C4-2B (cell line): ENCODE data around the gene IFNL4.

ENCODE experiments used
- H3K27ac ChIP-seq: fragments of 450-650 bp; 2 replicates; pipeline ENCODE4 v1.5.1; 2017
- ZFX ChIP-seq: fragments of 450-650 bp; IDR thresholded peaks from 2 replicates; pipeline ENCODE4 v1.6.1; 2017
- TF ChIP-seq, protein P1 (sequence below): fragments of 450-650 bp; conservative IDR thresholded peaks from 2 replicates; pipeline ENCODE4 v1.5.1; 2017; ENCODE audit warnings: mild to moderate bottlenecking

The IFNL4 gene

GRCh38 chr19:39248806-39249205 lies at the start of gene IFNL4:
TSS of gene IFNL4 (minus strand) at chr19:39248856.
- no peak for TF ChIP-seq ZFX
- TF ChIP-seq, protein P1, sequence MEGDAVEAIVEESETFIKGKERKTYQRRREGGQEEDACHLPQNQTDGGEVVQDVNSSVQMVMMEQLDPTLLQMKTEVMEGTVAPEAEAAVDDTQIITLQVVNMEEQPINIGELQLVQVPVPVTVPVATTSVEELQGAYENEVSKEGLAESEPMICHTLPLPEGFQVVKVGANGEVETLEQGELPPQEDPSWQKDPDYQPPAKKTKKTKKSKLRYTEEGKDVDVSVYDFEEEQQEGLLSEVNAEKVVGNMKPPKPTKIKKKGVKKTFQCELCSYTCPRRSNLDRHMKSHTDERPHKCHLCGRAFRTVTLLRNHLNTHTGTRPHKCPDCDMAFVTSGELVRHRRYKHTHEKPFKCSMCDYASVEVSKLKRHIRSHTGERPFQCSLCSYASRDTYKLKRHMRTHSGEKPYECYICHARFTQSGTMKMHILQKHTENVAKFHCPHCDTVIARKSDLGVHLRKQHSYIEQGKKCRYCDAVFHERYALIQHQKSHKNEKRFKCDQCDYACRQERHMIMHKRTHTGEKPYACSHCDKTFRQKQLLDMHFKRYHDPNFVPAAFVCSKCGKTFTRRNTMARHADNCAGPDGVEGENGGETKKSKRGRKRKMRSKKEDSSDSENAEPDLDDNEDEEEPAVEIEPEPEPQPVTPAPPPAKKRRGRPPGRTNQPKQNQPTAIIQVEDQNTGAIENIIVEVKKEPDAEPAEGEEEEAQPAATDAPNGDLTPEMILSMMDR: no peak
- H3K27ac ChIP-seq: no peak within 1 kb of the TSS

GRCh38 chr19:39297931-39298634 lies 49.4 kb upstream of the IFNL4 start:
- no peak for TF ChIP-seq ZFX
- TF ChIP-seq, protein P1: no peak
- no peak overlapping the region for H3K27ac ChIP-seq

DNA sequence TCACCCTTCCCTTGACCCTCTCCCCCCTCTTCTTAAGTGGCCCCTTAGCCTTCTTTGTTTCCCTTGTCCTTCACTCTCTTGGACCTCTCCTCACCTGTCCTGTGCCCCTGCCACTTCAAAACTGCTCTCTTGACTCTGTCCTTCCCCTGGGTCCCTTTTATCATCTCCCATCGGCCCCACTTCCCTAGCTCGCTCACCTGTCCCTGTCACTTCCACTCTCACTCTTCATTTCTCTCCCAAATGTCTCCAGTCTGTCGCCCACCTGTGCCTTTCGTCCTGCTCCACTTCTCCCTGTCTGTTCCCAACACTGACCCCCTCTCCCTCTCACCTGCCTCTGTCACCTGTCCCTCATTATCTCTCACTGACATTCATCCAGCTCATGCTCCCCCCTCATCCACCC lies 48.2 kb upstream of the IFNL4 start:
- H3K27ac ChIP-seq: no peak overlapping the region
- no peak for TF ChIP-seq ZFX
- TF ChIP-seq, protein P1: no peak

DNA sequence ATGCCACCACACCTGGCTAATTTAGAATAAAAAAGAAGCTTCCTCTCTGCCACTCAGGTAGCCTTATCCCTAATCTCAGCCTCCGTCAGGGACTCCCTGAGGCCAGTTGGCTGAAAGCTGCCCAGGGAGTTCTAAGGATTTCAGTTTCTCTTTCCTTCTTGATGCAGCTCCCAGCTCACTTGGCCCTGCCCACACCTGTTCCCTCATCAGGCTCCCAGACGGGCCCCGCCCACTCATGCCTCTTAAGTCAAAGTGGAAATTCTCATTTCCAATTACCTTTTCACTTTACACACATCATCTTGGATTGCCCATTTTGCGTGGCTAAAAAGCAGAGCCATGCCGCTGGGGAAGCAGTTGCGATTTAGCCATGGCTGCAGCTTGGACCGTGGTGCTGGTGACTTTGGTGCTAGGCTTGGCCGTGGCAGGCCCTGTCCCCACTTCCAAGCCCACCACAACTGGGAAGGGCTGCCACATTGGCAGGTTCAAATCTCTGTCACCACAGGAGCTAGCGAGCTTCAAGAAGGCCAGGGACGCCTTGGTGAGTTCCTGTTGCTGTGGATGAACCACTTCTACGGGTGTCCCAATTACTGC lies 47.5 kb upstream of the IFNL4 start, which contains the start of gene IFNL1:
Gene IFNL1 (plus strand): TSS at position 353 of the 591 bp plus-strand sequence. CDS start 15 bp downstream, at position 368.
- no peak within 1 kb of the TSS for H3K27ac ChIP-seq
- TF ChIP-seq ZFX: no peak
- TF ChIP-seq, protein P1: no peak

DNA sequence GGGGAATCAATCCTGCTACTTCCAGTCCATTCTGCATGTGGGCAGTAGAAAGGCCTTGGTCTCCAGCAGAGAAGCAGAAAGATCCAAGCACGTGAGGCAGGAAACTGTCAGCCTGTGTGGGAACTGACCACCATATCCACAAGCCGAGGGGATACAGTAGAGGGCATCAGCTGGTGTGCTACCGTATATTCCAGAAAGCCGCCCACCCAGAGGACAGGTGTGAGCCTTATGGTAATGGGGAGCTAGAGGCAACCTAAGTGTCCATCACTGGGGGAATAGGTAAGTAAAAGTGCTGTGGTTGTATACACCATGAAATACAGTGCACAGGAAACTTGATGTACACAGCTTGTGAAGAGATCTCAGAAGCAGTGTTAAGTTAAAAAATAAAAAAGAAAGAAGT lies 44.7 kb upstream of the IFNL4 start:
- no peak overlapping the region for H3K27ac ChIP-seq
- TF ChIP-seq, protein P1: no peak
- no peak for TF ChIP-seq ZFX

- no peak overlapping the region for H3K27ac ChIP-seq
- TF ChIP-seq, protein P1: no peak
- no peak for TF ChIP-seq ZFX
These were observed 35.4 kb upstream of the IFNL4 start for GRCh38 chr19:39284032-39284431.

GRCh38 chr19:39282021-39282420 lies 33.4 kb upstream of the IFNL4 start:
- no peak overlapping the region for H3K27ac ChIP-seq
- TF ChIP-seq, protein P1: no peak
- no peak for TF ChIP-seq ZFX
